GM19099 (cell line): ENCODE results near the gene GTF2F1.

Experiments used
- POLR2A ChIP-seq: IDR thresholded peaks from 3 replicates; pipeline ENCODE4 v1.6.1; 2011; ENCODE audit warnings: low read depth; ENCODE audit not compliant: insufficient read length; ENCODE audit errors: extremely low read depth

The GTF2F1 gene, protein sequence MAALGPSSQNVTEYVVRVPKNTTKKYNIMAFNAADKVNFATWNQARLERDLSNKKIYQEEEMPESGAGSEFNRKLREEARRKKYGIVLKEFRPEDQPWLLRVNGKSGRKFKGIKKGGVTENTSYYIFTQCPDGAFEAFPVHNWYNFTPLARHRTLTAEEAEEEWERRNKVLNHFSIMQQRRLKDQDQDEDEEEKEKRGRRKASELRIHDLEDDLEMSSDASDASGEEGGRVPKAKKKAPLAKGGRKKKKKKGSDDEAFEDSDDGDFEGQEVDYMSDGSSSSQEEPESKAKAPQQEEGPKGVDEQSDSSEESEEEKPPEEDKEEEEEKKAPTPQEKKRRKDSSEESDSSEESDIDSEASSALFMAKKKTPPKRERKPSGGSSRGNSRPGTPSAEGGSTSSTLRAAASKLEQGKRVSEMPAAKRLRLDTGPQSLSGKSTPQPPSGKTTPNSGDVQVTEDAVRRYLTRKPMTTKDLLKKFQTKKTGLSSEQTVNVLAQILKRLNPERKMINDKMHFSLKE

DNA sequence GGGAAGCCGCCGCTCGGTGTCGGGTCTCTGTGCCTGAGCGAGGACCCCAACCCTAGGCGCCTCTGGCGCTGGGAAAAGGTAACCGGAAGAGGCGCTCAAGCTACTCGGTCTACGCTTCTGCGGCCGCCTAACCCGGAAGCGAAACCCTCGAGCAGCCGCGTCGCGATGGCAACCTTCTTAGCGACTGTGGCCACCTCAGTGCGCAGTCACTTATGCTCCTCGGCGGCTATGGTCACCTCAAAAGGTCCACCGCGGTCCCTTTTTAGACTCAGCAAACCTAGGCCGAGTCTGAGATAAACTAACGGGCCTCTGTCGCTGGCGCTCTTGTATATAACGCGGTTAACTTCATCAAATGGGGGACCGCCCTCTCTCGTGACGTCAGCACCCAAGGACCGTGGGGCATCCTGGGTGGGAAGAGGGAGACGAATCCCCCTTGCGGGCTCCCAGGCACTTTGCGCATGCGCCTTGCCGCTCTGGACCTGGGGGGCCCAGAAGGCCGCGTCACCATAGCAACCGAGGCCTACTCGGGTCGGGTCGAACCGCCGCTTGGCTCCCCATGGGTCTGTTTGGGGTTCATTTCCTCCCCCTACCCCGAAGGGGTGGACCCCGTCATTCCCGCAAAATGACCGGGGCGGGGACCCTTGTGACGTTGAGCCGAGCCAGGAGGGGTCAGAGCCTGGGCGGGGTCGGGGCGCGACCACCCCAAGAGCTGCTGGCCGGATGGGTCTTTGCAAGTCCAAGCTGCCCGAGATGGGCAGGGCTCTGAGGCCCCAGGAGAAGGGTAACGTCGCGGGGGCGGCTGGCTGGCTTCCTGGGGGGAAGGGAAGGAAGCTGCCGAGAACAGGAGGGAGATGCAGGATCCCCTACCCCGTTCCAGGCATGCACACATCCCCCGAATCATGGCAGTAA is at the start of gene GTF2F1:
TSS of gene GTF2F1 (minus strand) at position 91 of the 909 bp plus-strand sequence. CDS start 169 bp downstream, outside the sequence.
- TF ChIP-seq POLR2A = peak; percentile 64

DNA sequence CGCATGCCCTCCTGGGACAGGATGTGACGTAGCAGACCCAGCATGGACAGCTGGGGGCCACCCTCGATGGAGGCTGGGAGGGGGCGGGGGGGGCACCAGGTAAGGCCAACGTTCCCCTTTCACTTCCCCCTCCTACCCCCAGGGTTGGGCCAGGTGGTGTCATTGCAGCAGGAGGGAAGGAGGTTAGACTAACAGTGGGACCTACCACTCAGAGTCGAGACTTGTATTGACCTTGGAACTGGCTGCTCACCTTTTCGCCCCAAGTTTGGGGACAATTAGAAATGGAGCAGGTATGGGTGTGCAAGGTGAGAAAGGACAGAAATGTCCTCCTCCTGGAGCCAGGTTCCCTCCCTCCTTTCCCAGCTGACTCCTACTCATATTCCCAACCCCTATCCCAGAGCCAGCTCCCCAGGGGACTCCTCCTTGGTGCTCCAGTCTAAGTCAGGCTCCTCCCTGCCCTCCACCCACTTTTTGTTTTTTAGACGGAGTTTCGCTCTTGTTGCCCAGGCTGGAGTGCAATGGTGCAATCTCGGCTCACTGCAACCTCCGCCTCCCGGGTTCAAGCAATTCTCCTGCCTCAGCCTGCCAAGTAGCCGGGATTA is 49.2 kb upstream of the GTF2F1 start:
- TF ChIP-seq POLR2A = no peak

DNA sequence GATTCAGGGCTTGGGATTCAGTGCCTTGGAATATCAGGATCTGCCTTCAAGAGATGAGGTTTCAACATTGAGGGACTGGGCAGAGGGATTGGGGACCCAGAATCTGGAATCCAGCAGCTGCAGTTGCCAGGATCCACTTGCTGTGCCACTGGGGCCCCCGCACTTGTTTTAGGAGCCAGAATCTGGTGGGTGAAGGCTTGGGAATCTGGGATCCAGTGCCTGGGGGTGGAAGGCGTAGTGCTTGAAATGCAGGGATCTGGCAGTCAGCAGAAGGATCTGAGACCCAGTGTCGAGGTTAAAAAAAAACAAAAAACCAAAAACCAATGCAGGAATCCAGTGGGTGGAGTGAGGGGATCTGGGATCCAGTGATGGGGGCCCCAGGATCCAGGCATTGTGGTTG is 47.9 kb upstream of the GTF2F1 start:
- TF ChIP-seq POLR2A = no peak

DNA sequence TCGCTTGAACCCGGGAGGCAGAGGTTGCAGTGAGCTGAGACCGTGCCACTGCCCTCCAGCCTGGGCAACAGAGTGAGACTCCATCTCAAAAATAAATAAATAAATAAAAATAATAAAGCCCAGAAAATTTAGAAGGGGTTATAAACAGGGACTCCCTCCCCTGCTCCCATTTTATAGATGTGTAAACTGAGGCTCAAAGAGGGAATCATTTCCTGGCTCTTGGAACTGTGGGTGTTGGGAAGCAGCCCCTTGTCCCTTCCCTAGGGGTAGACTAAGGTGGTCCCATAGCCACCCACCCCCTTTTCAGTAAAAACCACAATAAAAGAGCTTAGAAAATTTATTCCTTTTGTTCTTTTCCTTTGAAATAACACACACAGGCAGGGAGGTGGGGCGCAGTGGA is 46.8 kb upstream of the GTF2F1 start:
- TF ChIP-seq POLR2A = no peak

DNA sequence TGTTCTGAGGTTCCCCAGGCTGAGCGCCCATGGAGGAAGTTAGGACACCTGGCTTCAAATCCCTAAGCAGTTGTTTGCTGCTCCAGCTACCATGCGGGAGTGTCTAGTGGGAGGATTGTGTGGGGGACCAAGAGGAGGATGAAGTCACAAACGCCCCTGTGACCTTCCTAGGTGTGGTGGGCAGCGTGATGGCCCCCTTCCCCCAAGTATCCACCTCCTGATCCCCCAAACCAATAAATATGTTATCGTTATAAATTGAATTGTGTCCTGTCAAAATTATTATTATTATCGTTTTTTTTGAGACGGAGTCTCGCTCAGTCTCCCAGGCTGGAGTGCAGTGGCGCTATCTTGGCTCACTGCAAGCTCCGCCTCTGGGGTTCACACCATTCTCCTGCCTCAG is 40.7 kb upstream of the GTF2F1 start, which contains the start of gene SLC25A41:
TSS of gene SLC25A41 (minus strand) at position 101 of the 400 bp plus-strand sequence. CDS start at position 31, 70 bp downstream.
- TF ChIP-seq POLR2A = no peak

DNA sequence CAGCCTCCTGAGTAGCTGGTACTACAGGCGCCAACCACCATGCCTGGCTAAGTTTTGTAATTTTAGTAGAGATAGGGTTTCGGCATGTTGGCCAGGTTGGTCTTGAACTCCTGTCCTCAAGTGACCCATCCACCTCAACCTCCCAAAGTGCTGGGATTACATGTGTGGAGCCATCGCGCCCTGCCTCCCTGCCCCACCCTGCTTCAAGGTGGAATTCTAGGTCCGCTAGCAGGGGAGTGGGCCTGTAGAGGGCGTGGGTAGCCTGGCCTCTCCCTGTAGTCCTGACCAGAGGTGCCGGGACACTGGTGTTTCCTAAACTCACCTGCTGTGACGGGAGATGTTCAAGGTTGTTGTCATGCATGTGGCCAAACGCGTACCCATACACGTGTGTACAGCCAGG is 40.2 kb upstream of the GTF2F1 start:
- TF ChIP-seq POLR2A = no peak

DNA sequence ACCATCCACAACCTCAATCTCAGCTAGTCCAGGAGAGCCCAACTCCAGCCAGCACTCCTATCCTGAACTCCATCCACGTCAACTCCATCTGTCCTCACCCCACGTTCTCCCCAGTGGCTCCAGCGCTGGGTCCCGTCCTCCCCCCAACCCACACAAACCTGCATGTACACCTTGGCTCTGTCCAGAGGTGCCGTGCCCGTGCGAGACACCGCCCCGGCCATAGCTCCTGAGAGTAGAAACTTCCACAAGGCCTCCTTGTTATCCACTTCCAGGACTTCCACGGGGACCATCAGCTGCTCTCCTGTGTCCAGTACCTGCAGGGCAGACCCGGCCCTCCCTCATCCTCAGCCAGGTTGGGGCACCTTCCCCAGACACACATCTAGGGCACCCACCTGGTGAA is 38.9 kb upstream of the GTF2F1 start:
- TF ChIP-seq POLR2A = no peak

DNA sequence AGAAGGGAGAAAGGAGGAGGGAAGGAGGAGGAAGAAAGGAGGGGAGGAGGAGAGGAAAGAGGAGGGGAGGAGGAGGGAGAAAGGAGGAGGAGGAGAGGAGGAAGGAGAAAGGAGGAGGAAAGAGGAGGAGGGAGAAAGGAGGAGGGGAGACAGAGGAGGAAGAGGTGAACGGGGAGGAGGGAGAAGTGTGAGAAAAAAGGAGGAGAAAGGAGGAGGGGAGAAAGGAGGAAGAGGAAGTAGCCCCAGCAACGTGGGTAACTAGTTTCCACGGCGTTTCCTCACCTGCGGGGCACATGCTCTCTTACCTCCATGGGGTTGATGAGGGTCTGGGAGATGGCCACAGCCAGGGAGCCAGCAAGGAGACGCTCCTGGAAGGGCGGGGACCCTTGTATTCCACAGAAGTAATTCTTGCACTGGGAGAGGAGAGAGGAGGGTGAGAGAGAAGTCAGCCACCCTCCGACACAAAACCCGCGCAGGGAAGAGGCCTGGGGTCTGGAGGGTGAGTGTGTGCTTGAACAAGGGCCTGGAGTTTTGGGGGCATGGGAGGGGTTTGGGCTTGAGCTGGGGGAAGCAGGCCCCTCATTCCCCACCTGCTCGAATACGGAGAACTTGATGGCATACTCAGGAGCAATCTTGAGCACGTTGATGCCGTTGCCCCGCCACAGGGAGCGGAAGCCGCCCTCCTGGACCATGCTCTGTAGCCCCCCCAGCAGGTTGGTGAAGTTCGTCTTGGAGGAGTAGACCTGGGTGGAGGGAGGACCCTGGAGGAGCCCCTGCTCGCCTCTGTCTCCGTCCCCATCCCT is 36.7 kb upstream of the GTF2F1 start:
- no peak for TF ChIP-seq POLR2A

DNA sequence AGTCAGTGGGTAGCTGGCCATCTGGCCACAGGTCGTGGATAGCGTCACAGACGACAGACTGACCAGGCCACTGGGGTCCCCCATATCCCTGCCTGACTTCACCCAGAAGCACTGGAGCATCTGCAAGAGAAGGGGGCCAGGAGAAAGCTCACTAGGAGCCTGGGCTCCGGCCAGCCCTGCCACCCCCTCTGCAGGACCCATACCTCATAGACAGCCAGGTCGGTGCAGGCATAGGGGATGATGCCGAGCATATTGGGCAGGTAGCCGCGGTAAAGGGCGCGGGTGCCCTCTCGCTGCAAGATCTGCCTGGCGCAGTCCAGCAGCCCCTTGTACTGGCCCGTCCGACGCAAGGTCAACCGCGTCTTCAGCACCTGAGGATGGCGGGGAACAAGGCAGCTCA is 34.2 kb upstream of the GTF2F1 start:
- TF ChIP-seq POLR2A = no peak

DNA sequence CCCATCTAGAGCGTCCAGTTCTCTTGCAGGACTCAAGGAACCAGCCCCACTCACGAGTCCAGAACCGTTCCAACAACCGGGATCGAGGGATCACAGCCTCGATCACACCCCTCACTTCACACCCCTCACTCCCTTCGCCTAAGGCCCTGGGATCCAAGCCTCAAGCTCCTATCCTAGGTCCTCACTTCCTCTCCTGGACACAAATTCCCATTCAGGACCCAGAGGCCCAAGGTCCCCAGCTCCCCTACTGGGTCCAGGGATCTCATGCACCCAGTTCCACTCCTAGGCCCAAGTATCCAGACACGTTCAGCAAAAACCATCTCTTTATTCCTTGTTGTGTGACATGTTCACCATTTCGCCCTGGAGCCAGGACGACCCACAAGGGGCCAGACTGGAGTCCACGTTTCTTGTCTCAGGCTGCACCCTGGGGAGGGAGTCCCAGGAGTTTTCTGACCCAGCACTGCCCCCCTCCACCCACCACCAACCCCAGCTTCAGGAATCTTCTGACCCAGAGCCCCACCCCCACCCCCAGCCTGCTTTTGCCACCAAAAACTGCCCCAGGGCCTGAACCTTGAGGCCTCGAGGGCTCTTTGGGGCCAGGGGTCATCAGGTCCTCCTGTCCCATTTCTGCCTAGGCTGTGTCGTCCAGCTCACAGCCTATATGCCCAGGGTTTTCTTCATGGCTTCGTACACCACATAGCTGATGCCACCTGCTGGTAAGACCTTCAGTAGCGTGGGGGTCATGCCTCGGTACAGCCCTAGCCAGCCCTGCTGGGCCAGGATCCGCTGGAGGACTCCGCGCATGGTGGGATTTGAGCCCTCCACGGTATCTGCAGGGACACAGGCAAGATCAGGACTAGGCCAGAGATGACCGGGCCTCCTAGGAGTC is 33.0 kb upstream of the GTF2F1 start:
- TF ChIP-seq POLR2A = no peak

DNA sequence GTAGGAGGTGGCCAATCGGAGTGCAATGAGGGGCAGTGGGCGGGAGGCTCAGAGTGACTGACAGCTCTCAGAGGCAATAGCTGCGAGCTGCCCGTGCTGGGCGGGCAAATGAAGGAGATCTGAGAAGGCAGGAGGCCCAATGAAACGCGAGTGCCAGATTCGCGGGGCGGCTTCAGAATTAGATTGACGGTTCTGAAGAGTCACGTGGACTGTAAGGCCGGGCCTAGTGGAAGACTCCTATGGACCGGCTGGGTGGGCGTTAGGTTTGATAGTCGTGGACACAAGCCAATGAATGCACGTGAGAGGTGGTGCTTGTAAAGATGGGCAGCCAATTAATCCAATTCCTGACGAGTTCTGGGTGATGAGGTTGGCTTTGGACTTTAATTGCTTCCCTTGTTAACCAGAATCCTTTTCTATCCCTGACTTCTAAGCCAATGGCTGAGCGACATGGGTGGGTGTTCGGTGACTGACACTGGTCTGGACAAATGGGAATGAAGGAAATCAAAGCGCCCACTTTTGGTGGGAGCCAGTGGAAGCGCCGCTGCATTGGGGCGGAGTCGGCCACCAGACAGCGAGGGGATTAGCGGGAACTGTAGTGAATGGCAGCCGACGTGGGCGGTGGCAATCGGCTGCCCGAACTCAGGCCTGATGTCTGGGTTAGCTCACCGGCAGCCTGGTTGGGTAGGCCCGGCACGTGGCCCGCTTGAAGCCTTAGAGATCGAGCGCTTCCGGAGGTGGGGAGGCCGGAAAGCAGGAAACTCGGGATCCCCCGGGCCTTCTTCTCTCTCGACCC is 32.2 kb upstream of the GTF2F1 start:
- TF ChIP-seq POLR2A = peak; percentile 64

DNA sequence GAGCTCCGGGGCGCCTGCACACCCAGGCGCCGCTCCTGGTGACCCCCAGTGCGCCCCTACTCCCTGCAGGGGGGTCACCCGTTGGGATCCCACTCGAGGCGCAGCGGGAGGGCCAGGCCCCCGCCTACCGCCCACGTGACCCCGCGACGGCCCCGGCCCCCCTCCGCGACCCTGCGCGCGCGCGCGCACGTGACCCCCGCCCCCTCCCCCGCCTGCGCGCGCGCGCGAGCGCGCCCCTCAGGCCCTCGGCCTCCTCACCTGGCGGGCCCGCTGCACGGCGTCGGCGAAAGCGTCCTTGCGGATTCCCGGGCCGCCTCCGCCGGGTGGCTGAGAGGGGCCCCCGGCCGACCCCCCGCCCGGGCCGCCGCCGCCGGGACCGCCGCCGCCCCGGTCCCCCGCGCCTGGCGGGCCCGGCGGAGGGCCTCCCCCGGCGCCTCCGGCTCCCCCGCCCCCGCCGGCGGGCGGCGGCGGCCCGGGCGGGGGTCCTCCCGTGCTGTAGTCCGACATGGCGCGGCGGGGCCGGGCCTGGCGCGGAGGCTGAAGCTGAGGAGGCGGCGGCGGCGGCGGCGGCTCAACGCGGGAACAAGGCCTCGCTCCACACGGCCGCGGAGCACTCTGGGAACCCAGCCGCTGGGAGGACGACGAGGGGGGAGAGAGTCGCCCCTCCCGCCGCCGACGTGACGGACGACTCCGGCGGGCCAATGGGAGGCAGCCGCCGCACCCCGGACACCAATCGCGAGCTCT is 31.4 kb upstream of the GTF2F1 start, which contains the start of gene KHSRP:
TSS of gene KHSRP (minus strand) at position 617 of the 744 bp plus-strand sequence. CDS start at position 507, 110 bp downstream.
- TF ChIP-seq POLR2A = peak; percentile 82
